Activated CD8-positive, alpha-beta memory T cell treated with anti-CD3 and anti-CD28 coated beads, Interleukin-2, amount 50 U/mL, for 48 hours (primary cell): Measurements from ENCODE around the gene AGBL3.
"Not testable (repeated sequence)": the region's sequence is repeated elsewhere in the genome, so short reads cannot be mapped to it uniquely, and the experiment has no call there.

Source experiments
- DNase-seq: peaks from one replicate; pipeline ENCODE4 v3.0.0-alpha.2; 2020

Gene AGBL3

GRCh38 chr7:135170274-135170997 lies 184.1 kb downstream of the AGBL3 start, which contains the start of gene CYREN:
CYREN (minus strand) TSS chr7:135170707; CDS start chr7:135168922, 1,785 bp downstream.
- peak; percentile 95 for DNase-seq

DNA sequence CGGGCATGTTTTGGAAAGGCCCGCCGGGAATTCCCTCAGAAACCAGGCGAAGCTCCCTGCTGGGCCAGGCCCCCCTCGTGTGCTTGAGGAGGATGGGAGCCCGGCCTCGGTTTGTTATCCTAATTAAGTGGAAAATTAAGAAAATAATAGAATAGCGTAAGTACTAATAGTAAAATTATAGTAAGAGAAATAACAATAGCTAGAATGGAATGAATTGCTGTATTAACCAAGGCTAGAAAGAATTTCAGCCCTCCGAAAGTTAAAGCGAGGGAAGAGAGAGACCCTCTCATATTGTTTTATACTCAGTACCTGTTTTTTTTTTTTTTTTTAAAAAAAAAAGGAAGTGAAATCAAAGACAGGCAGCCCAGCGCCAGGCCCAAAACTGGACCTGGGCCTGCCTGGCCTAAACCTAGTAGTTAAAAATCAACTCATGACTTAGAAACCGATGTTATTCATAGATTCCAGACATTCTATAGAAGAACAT lies 184.7 kb downstream of the AGBL3 start:
- DNase-seq, result not testable (repeated sequence)

- DNase-seq, result not testable (repeated sequence)
These were observed 185.4 kb downstream of the AGBL3 start for GRCh38 chr7:135171581-135172291.

DNA sequence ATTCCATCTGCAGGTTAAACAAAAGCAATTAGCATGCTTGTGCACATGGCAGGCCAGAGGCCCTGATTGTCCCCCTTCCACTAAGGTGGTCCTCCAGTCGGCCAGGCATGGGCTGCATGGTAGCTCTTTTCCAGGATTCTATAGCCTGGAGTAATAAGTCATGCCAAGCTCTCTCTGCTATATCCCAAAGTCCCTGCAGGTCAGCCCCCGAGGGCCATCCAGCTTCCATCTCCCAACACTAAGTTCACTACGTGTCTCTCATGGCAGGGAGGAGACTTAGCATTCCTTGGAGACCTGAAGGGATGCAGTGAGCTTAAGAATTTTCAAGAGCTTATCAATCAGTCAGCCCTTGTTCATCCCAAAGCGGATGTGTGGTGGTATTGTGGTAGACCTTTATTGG lies 187.6 kb downstream of the AGBL3 start:
- DNase-seq, result not testable (repeated sequence)

DNA sequence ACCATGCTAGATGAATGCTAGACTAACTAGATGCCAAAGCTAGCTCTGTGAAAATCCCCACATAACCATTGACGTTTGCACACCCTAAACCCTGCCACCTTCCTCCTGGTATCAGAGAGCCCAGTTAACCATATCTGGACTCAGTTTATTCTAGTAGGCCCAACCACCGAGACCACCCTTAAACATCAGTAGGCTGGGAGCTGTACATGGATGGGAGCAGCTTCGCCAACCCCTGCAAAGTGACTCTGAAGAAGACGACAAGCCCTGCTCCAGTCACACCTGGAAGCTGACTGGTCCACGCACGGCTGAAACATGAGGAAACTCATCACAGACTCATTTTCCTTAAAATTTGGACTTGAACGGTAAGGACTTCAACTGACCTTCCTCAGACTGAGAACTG lies 188.6 kb downstream of the AGBL3 start:
- DNase-seq, result no peak

- DNase-seq, result no peak
These were observed 189.6 kb downstream of the AGBL3 start for GRCh38 chr7:135175931-135176330.

GRCh38 chr7:135177028-135177696 lies 190.9 kb downstream of the AGBL3 start:
- DNase-seq, result no peak

GRCh38 chr7:135178364-135178763 lies 192.1 kb downstream of the AGBL3 start:
- DNase-seq, result no peak

- DNase-seq, result no peak
These were observed 193.1 kb downstream of the AGBL3 start for GRCh38 chr7:135179321-135179925.

DNA sequence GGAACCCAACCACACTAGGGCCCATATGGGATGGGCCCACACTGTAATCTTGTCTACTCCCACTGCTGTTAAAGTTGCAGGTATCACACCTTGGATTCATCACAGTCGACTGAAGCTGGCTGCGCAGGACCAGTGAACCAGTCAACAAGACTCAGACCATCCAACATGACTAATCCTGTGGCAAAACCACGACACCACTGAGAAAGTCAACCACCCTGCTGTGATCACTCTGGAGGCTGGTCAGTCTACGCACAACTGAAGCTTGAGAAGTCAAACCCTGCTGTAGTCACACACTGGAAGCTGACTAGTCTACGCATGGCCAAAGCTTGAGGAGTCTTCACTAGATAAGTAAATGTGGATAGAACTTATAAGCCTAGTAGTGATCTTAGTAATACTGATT lies 193.8 kb downstream of the AGBL3 start:
- no peak for DNase-seq

DNA sequence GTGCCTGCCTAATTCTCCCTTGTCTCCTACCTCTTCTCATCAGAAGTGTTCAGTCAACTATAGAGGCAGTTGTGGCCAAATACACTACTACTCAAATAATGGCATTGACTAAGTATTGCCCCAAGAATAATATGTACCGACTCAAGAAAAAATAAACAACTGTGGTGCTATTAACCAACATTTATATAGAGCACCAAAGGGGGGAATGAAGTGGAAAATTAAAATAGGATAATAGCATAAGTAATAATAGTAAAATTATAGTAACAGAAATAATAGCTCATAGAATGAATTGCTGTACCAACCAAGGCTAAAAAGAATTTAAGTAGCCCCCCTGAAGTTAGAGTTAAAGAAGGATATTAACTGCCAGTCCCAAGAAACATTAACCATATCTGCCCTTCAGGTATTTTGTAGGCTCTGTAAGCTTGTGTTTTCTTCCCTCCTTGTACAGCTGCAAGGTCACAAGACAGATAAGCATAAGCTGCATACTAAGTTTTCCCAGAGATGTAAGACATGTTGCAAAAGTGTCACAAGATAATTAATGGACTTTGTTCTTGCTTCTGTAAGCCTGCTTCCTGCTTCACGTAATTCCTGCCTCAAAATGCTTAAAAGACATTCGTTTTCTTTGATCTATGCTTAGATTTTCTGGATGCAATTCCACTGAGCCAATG lies 195.1 kb downstream of the AGBL3 start:
- no peak for DNase-seq

DNA sequence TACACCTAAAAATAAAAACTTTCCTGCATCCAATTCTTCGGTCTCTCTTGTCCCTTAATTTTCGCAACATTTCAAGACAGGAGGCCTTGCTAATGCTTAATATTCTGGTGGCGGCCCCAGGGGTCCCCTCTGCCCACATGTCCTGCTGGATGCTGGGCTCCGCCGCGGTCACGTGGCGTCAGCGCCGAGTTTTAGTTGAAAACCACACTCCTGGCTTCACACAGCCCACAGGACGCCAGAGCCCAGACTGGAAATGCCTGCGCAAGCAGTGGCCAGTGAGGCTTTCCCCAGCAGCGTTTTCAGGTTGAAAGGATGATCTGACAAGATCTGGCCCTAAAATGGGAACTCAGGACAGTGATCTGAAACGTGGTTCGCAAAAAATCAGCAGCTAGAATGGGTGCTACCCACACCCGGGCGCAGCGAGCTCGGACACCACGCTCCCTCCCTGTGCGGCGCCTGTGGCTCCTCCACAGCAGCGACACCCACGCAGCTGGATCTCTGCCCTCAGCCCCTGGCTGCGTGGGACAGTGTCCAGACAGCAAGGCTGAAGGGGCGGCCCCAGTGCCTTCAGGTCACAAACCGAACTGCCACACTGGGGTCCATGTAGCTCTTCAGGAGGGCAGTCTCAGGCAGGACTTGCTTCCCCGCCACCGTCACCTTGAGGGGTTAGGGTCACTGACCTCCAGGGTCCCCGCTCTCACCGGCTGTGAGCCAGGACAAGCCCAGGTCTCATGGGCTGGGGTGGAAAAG lies 195.8 kb downstream of the AGBL3 start:
- DNase-seq, result no peak

- DNase-seq, result no peak
These were observed 197.2 kb downstream of the AGBL3 start for GRCh38 chr7:135183478-135183877.

DNA sequence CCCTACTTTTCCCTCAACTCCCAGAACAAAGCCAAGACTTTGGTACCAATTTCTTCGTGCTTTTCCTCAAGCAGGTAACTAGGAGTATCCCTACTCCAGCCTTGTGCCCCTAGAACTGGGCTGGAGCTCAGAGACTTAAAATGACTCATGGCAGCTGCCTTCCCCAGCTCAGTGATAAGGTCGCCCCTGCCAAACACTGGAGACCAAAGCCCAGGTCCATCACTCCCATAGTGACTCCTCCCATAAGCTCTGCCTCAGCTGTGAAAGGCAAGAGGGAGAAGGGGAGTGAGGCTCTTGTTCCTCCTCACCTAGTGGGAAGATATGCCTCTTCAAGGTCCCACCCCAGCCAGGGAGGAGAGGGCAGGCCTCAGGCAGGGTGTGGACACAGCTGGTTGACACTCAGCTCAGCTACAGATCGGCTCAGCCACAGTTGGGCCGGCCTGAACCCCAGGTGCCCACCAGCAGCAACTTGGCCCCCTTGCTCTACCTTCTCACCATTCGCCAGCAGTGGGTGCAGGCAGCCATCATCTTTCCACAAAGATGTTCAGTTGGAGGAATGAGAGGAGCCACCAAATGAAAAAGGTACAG lies 198.0 kb downstream of the AGBL3 start:
- no peak for DNase-seq
